Epithelial cell of esophagus (primary cell): ENCODE measurements around the gene CNGA1.
"Not testable (repeated sequence)": the region's sequence is repeated elsewhere in the genome, so short reads cannot be mapped to it uniquely, and the experiment has no call there.

ENCODE experiments used
- DNase-seq: peaks from one replicate; pipeline ENCODE4 v3.0.0; 2010; ENCODE audit warnings: low read depth
- H3K4me3 ChIP-seq: 2 replicates; pipeline ENCODE4 v1.5.1; 2011; ENCODE audit warnings: mild to moderate bottlenecking, low read length, control low read depth
- TF ChIP-seq, protein P1 (sequence below): IDR thresholded peaks from 2 replicates; pipeline ENCODE4 v1.5.1; 2011; ENCODE audit warnings: low read depth, mild to moderate bottlenecking, low read length, control low read depth, inconsistent platforms; ENCODE audit not compliant: insufficient read depth; ENCODE audit errors: missing control alignments

CNGA1 gene

DNA sequence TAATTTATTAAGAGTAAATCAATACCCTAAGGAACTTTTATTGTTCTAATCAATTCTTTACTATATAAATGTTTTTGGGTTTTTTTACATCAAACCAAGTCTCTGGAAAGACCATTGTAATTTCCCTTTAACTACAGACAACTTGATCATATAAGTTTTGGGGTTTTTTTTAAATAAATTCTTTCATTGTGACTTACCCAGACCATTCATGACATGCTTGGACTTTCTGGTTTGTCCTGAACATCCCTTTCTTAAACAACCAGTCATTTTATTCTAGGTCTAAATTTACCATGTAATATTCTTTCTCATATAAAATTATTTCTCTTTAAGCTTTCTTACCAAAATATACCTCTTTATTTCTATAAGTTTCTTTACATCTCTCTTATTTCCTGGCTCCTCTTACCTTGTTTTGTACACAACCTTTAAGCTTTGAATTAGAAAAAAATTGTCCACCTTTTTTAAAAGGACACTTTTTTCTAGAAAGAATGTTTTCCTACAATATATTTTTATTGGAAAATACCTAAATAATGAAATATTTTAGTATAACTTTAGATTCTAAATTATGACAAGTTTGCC is 8.4 kb downstream of the CNGA1 start:
- TF ChIP-seq, protein P1, sequence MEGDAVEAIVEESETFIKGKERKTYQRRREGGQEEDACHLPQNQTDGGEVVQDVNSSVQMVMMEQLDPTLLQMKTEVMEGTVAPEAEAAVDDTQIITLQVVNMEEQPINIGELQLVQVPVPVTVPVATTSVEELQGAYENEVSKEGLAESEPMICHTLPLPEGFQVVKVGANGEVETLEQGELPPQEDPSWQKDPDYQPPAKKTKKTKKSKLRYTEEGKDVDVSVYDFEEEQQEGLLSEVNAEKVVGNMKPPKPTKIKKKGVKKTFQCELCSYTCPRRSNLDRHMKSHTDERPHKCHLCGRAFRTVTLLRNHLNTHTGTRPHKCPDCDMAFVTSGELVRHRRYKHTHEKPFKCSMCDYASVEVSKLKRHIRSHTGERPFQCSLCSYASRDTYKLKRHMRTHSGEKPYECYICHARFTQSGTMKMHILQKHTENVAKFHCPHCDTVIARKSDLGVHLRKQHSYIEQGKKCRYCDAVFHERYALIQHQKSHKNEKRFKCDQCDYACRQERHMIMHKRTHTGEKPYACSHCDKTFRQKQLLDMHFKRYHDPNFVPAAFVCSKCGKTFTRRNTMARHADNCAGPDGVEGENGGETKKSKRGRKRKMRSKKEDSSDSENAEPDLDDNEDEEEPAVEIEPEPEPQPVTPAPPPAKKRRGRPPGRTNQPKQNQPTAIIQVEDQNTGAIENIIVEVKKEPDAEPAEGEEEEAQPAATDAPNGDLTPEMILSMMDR: no peak
- H3K4me3 ChIP-seq: no peak overlapping the region
- no peak for DNase-seq

DNA sequence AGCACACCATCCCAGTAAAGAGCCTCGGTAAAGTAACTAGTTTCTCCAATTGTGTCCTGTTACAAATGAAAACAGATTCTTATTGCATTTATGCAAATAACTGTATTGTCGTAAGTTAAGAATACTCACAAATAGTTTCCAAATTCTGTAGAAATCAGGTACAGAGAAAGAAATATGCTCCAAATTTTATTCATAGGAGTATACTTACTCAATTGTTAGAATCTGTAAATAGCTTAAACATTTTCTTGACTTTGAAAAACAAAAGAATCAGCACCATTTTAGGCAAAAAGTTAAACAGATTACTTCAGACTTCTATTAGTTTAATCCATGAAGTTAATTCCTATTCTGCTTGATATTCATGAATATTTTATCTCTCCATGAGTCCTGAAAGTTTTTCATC is 10.7 kb downstream of the CNGA1 start:
- no peak overlapping the region for H3K4me3 ChIP-seq
- TF ChIP-seq, protein P1: no peak
- no peak for DNase-seq

DNA sequence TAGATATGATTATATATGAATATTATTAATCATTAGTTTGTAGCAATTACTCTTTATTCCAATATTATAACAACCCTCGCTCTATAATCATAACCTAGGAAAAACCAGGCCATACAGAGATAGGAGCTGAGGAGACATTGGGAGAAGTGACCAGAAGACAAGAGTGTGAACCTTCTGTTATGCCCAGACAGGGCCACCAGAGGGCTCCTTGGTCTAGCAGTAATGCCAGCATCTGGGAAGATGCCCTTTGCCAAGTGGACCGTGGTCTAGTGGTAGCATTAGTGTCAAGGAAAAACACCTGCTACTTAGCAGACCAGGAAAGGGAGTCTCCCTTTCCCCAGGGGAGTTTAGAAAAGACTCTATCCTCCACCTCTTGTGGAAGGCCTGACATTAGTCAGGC is 12.9 kb downstream of the CNGA1 start:
- TF ChIP-seq, protein P1: peak; percentile 46
- DNase-seq: peak; percentile 26

DNA sequence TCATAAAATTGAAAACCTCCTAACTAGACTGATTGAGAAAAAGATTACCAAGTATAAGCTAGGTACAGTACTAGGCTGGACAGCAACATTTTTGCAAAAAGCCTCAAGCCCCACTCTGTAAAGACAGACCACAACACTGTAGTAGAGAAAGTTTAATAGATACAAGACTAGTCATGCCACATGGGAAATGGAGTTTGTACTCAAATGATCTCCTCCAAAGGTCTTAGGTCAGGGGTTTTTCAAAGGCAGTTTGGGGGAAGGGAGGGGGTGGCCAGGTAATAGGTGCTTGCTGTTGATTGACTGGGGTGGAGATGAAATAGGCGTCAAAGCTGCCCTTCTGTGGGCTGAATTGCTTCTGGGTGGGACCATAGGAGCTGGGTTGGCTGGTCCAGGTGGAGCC is 14.2 kb downstream of the CNGA1 start:
- TF ChIP-seq, protein P1: no peak
- DNase-seq: no peak
- H3K4me3 ChIP-seq: no peak overlapping the region

More for the DNA sequence above, 12.9 kb downstream of the CNGA1 start:
- not testable (repeated sequence) for H3K4me3 ChIP-seq

DNA sequence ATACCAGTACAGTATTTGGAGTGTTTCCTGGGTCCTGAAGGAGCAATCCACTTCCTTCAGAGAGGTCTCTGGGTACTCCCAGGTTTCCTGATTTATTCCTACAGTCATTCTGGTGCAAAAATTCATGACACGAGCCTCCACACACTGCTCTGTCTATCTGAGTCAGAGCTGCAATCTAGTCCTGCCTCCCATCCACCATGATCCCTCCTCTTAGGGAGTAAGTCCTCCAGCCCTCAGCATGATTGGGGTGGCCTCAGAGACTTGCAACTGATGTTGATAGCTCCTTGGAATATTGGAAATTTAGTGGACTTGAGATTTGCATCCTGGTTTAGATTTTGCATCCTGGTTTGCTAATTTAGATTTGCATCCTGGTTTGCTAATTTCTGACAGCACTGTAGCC is 20.5 kb downstream of the CNGA1 start:
- H3K4me3 ChIP-seq: no peak overlapping the region
- DNase-seq: no peak
- TF ChIP-seq, protein P1: no peak

DNA sequence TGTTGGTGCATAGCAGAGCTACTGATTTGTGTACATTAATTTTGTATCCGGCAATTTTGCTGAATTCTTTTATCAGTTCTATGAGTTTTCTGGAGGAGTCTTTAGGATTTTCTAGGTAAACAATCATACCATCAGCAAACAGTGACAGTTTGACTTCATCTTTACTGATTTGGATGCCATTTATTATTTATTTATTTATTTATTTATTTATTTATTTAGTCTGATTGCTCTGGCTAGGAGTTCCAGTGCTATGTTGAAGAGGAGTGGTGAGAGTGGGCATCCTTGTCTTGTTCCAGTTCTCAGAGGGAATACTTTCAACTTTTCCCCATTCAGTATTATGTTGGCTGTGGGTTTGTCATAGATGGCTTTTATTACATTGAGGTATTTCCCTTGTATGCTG is 24.0 kb downstream of the CNGA1 start:
- H3K4me3 ChIP-seq, DNase-seq: not testable (repeated sequence)

DNA sequence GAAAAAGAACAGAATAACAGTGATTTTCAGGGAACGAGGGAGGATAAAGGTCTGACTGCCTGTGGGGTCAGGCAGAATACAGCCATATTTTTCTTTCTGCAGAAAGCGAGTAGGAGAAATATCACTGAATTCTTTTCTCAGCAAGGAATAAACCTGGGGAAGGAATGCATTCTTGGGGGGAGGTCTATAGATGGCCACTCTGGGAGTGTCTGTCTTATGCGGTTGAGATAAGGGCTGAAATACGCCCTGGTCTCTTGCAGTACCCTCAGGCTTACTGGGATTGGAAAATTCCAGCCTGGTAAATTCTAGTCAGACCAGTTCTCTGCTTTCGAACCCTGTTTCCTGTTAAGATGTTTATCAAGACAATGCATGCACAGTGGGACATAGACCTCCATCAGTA is 26.3 kb downstream of the CNGA1 start:
- TF ChIP-seq, protein P1: no peak
- H3K4me3 ChIP-seq: no peak overlapping the region

DNA sequence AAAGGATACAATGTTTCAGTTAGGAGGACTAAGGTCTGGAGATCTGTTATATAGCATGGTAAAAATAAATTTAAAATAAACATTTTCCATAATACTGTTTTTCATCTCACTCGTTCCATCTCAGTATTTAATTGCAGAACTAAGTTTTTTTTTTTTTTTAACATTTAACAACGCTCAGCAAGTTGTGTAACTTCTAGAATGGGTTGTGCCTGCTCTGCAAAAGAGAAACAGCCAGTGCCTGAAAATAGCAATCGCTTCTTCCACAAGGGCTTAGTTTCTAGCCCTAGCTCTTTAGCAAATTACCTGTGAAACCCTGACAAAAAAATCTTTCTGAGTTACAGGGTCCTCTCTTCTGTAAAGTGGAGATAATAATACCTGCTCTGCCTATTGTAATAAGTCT is 41.9 kb downstream of the CNGA1 start:
- no peak for DNase-seq
- no peak overlapping the region for H3K4me3 ChIP-seq
- TF ChIP-seq, protein P1: no peak

More for the DNA sequence above, 26.3 kb downstream of the CNGA1 start:
- no peak for DNase-seq
